Measurements from ENCODE around the gene AFF4.
"Not testable (repeated sequence)": the region's sequence is repeated elsewhere in the genome, so short reads cannot be mapped to it uniquely, and the experiment has no call there.

Gene AFF4

DNA sequence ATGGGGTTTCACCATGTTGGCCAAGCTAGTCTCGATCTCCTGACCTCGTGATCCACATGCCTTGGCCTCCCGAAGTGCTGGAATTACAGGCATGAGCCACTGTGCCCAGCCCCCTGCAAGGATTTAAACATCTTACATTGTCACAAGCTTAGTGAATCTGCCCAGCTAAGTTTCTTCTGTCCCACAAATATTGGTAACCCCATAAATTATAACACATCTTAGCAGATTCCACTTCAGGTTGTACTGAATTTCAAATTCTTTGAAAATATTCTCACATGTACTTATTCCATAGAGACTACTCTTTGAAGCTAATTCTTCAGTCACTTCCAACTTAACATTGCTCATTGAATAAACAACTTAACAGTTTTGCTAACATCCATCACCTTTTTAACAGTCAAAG is 13.4 kb upstream of the AFF4 start:
- no peak overlapping the region for H3K9ac ChIP-seq (ENCODE audit: low read length)

DNA sequence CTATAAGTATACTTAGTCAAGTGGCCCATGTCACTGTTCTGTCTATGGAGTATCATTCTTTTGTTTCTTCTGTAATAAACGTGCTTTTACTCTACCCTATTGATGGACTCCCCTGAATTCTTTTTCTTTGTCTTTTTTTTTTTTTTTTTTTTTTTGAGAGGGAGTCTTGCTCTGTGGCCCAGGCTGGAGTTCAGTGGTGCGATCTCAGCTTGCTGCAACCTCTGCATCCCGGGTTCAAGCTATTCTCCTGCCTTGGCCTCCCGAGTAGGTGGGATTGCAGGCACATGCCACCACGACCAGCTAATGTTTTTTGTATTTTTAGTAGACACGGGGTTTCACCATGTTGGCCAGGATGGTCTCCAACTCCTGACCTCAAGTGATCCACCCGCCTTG is 9.0 kb upstream of the AFF4 start:
- not testable (repeated sequence) for H3K4me3 ChIP-seq (ENCODE audit: low read length); H3K9ac ChIP-seq (ENCODE audit: low read length); H3K27me3 ChIP-seq (ENCODE audit: control insufficient read depth, insufficient read depth, low read length); H3K36me3 ChIP-seq (ENCODE audit: control insufficient read depth, insufficient read depth, low read length); H3K4me1 ChIP-seq (ENCODE audit: control insufficient read depth, insufficient read depth, low read length); H3K27ac ChIP-seq (ENCODE audit: low read depth, low read length)

More for the DNA sequence above, 13.4 kb upstream of the AFF4 start:
- no peak overlapping the region for H3K27ac ChIP-seq (ENCODE audit: low read depth, low read length)
- H3K27me3 ChIP-seq (ENCODE audit: control insufficient read depth, insufficient read depth, low read length), result no peaks in the 10 kb centered on the region
- no peak overlapping the region for H3K4me3 ChIP-seq (ENCODE audit: low read length)
- H3K36me3 ChIP-seq (ENCODE audit: control insufficient read depth, insufficient read depth, low read length), result no peaks in the 10 kb centered on the region
- H3K4me1 ChIP-seq (ENCODE audit: control insufficient read depth, insufficient read depth, low read length), result no peaks in the 10 kb centered on the region

DNA sequence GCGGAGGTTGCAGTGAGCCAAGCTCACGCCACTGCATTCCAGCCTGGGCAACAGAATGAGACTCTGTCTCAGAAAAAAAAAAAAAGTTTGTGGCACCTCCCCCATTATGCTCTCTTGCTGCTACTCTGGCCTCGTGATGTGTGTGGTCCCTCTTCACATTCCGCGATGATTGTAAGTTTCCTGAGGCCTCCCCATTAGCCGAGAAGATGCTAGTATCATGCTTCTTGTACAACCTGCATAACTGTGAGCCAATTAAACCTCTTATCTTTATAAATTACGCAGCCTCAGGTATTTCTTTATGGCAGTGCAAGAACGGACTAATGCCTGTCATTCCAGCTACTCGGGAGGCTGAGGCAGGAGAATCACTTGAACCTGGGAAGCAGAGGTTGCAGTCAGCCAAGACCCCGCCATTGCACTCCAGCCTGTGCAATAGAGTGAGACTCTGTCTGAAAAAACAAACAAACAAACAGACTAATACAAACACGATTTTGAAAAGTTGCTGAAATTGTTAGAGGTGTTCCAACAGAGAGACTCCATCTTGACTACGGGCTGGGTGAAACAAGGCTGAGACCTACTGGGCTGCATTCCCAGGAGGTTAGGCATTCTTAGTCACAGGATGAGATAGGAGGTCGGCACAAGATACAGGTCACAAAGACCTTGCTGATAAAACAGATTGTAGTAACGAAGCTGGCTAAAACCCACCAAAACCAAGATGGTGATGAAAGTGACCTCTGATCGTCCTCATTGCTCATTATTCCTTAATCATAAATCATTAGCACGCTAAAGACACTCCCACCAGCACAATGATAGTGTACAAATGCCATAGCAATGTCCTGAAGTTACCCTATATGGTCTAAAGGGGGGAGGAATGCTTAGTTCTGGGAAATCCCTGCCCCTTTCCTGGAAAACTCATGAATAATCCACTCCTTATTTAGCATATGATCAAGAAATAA is 8.3 kb upstream of the AFF4 start:
- H3K27me3 ChIP-seq (ENCODE audit: control insufficient read depth, insufficient read depth, low read length), result no peaks in the 10 kb centered on the region
- no peak overlapping the region for H3K4me3 ChIP-seq (ENCODE audit: low read length)
- no peaks in the 10 kb centered on the region for H3K4me1 ChIP-seq (ENCODE audit: control insufficient read depth, insufficient read depth, low read length)
- H3K9ac ChIP-seq (ENCODE audit: low read length), result no peak overlapping the region
- H3K36me3 ChIP-seq (ENCODE audit: control insufficient read depth, insufficient read depth, low read length), result no peaks in the 10 kb centered on the region
- H3K27ac ChIP-seq (ENCODE audit: low read depth, low read length), result no peak overlapping the region

DNA sequence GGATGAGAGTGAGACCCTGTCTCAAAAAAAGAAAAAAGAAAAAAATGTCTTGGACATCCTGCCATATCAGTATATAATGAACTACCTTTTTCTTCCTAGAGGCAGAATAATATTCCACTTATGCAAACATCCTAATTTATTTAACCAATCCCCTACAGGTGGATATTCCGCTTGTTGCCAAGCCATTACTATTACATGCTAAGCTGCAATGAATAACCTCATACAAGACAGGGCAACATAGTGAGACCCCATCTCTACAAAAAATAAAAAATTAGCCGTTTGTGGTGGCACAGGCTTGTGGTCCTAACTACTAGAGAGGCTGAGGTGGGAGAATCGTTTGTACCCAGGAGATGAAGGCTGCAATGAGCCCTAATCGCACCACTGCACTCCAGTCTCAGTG is 1.7 kb upstream of the AFF4 start:
- Histone ChIP-seq H3K9ac (ENCODE audit: low read length) (no peak overlapping the region), H3K27me3 (ENCODE audit: control insufficient read depth, insufficient read depth, low read length) (no peaks in the 10 kb centered on the region), H3K36me3 (ENCODE audit: control insufficient read depth, insufficient read depth, low read length) (no peaks in the 10 kb centered on the region), H3K4me1 (ENCODE audit: control insufficient read depth, insufficient read depth, low read length) (no peaks in the 10 kb centered on the region), H3K4me3 (ENCODE audit: low read length) (no peak overlapping the region), H3K27ac (ENCODE audit: low read depth, low read length) (no peak overlapping the region)

DNA sequence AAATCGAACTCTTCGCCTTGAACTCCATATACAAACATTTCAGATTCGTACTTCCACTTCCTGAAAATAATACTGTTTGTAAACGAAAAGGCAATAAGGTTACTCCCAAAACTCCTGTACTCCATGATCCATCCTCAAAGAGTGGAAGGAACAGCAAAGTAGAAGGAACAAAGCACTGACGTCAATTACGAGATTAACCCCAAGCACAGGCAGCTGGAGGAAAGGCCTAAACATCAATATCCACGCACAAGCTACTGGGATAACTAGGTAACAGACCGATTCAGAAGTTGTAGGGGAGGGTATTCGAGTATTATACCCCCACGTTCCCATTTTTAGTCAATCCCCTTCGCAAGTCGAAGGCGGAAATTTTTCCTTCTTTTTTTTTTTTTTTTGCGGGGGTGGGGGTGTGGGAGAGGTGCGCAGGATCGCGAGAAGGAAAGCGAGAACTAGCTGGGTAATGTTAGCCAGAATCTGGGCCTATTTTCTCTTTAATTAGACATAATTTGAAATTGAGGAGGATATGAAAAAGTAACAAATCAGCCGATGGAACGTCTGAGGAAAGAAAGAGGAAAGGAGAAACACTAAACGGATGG is 909 bp downstream of the AFF4 start:
- no peaks in the 10 kb centered on the region for H3K36me3 ChIP-seq (ENCODE audit: control insufficient read depth, insufficient read depth, low read length)

DNA sequence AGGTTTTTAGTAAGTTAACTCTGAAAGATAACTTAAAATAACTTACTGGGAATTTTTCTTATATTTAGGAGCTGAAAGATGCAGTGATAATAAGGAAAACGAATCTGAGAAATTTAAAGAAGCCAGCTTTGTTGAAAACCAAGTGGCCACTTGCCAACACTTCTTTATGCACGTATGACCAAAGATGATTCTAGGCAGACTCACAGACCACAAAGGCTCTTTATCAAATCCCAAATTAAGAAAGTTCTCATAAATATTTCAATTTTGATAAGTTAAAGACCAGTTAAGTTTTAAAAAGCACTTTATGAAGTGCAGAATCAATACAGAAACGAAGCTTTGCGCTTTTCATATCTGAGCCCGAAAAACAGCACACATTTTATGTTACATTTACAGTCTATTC is 1.5 kb downstream of the AFF4 start:
- Histone ChIP-seq H3K36me3 (ENCODE audit: control insufficient read depth, insufficient read depth, low read length) (no peaks in the 10 kb centered on the region), H3K4me3 (ENCODE audit: low read length) (peak overlapping the region; percentile 87), H3K27me3 (ENCODE audit: control insufficient read depth, insufficient read depth, low read length) (no peaks in the 10 kb centered on the region), H3K27ac (ENCODE audit: low read depth, low read length) (peak overlapping the region; percentile 99), H3K4me1 (ENCODE audit: control insufficient read depth, insufficient read depth, low read length) (no peaks in the 10 kb centered on the region), H3K9ac (ENCODE audit: low read length) (peak overlapping the region; percentile 82)

More for the DNA sequence above, 909 bp downstream of the AFF4 start:
- Histone ChIP-seq H3K4me3 (ENCODE audit: low read length) (peak overlapping the region; percentile 87), H3K27ac (ENCODE audit: low read depth, low read length) (peak overlapping the region; percentile 99), H3K27me3 (ENCODE audit: control insufficient read depth, insufficient read depth, low read length) (no peaks in the 10 kb centered on the region), H3K9ac (ENCODE audit: low read length) (peak overlapping the region; percentile 82), H3K4me1 (ENCODE audit: control insufficient read depth, insufficient read depth, low read length) (no peaks in the 10 kb centered on the region)

DNA sequence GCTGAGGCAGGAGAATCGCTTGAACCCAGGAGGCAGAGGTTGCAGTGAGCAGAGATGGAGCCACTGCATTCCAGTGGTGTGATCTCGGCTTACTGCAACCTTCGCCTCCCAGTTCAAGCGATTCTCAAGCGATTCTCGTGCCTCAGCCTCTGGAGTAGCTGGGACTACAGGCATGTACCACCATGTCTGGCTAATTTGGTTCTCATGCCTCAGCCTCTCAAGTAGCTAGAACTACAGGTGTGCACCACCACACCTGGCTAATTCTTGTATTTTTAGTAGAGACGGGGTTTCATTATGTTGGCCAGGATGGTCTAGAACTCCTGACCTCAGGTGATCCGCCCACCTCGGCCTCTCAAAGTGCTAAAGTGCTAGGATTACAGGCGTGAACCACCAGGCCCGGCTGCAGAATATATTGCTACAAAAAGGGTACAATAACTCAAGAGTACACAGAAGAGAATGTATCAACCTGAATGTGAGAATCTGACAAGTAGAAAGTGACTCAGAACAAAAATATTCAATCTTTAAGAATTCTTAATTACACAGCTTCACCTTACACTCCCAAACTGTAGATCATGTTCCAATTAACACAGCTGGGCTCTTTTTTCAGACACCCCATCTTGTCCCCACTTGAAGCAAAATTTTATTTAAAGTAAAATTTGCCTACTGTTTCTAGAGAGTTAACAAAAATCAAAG is 2.2 kb downstream of the AFF4 start:
- not testable (repeated sequence) for H3K27me3 ChIP-seq (ENCODE audit: control insufficient read depth, insufficient read depth, low read length); H3K4me1 ChIP-seq (ENCODE audit: control insufficient read depth, insufficient read depth, low read length); H3K36me3 ChIP-seq (ENCODE audit: control insufficient read depth, insufficient read depth, low read length); H3K27ac ChIP-seq (ENCODE audit: low read depth, low read length); H3K9ac ChIP-seq (ENCODE audit: low read length)
- H3K4me3 ChIP-seq (ENCODE audit: low read length), result peak overlapping the region; percentile 10

DNA sequence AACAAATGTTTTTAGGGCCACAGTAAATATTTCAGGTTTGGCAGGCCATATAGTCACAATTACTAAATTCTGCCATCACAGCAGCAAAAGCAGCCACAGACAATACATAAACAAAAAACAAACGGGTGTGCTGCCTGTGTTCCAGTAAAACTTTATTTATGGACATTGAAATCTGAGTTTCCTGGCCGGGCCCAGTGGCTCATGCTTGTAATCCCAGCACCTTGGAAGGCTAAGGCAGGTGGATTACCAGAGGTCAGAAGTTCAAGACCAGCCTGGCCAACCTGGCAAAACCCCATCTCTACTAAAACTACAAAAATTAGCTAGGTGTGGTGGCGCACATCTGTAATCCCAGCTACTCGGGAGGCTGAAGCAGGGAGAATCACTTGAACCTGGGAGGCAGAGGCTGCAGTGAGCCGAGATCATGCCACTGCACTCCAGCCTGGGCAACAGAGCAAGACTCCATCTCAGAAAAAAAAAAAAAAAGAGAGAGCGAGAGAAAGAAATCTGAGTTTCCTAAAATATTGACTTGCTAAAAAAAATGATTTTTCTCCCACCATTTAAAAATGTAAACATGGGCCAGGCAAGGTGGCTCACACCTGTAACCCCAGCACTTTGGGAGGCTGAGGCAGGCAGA is 7.2 kb downstream of the AFF4 start:
- not testable (repeated sequence) for H3K27ac ChIP-seq (ENCODE audit: low read depth, low read length); H3K9ac ChIP-seq (ENCODE audit: low read length); H3K27me3 ChIP-seq (ENCODE audit: control insufficient read depth, insufficient read depth, low read length); H3K4me3 ChIP-seq (ENCODE audit: low read length); H3K36me3 ChIP-seq (ENCODE audit: control insufficient read depth, insufficient read depth, low read length); H3K4me1 ChIP-seq (ENCODE audit: control insufficient read depth, insufficient read depth, low read length)

DNA sequence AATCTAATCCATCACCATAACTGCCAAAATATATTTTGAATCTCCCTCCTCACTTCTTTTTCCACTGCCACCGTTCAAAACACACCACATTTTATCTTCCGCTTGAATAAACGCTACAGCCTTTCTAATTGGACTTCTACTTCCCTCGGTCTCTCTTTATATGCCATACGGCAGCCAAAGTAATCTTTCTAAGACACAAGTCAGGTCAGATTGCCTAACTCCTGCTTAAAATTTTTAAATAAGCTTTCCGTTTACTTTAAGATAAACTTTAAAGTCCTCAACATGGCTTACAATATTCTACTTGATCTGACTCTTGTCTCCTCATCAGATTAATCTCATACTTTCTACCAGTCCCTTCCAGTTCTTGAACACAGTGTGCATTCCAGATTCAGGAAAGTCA is 9.7 kb downstream of the AFF4 start:
- no peaks in the 10 kb centered on the region for H3K27me3 ChIP-seq (ENCODE audit: control insufficient read depth, insufficient read depth, low read length)
- no peaks in the 10 kb centered on the region for H3K4me1 ChIP-seq (ENCODE audit: control insufficient read depth, insufficient read depth, low read length)
- no peak overlapping the region for H3K9ac ChIP-seq (ENCODE audit: low read length)
- H3K27ac ChIP-seq (ENCODE audit: low read depth, low read length), result no peak overlapping the region
- H3K4me3 ChIP-seq (ENCODE audit: low read length), result no peak overlapping the region
- peaks cover 6% of the 10 kb centered on the region for H3K36me3 ChIP-seq (ENCODE audit: control insufficient read depth, insufficient read depth, low read length)

DNA sequence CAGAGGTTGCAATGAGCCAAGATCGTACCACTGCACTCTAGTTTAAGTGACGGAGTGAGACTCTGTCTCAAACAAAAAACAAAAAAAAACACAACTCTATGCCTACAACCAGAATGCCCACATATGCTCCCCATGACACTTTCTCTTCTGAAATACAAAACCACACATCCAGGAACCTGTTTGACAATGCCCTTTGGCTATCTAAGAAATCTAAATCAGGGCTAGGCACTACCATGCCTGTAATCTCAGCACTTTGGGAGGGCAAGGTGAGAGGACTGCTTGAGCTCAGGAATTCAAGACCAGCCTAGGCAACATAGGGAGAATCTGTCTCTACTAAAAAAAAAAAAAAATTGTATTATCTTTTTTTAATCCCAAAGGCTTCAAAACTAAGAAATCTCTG is 10.6 kb downstream of the AFF4 start:
- Histone ChIP-seq H3K27me3 (ENCODE audit: control insufficient read depth, insufficient read depth, low read length) (no peaks in the 10 kb centered on the region), H3K27ac (ENCODE audit: low read depth, low read length) (no peak overlapping the region), H3K36me3 (ENCODE audit: control insufficient read depth, insufficient read depth, low read length) (peaks cover 6% of the 10 kb centered on the region), H3K4me3 (ENCODE audit: low read length) (no peak overlapping the region), H3K9ac (ENCODE audit: low read length) (no peak overlapping the region), H3K4me1 (ENCODE audit: control insufficient read depth, insufficient read depth, low read length) (no peaks in the 10 kb centered on the region)

DNA sequence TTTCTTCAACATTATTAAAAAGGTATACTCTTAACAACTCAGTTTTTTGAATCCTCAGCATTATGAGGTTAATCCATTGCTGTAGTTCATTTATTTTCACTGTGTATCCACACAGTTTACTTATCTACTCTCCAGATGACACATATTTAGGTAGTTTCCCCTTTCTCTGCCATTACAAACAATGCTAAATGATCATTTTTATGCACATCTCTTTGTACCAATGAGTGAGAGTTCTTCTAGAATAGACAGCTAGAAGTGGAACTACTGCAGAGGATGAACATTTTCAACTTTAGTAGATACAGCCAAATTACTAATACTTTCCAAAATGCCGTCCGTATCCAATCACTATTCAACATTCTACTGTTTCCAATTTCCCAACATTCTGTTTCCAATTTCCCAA is 11.5 kb downstream of the AFF4 start:
- H3K9ac ChIP-seq (ENCODE audit: low read length), result no peak overlapping the region
- H3K4me1 ChIP-seq (ENCODE audit: control insufficient read depth, insufficient read depth, low read length), result no peaks in the 10 kb centered on the region
- no peak overlapping the region for H3K4me3 ChIP-seq (ENCODE audit: low read length)
- peaks cover 6% of the 10 kb centered on the region for H3K36me3 ChIP-seq (ENCODE audit: control insufficient read depth, insufficient read depth, low read length)
- no peaks in the 10 kb centered on the region for H3K27me3 ChIP-seq (ENCODE audit: control insufficient read depth, insufficient read depth, low read length)
- no peak overlapping the region for H3K27ac ChIP-seq (ENCODE audit: low read depth, low read length)

DNA sequence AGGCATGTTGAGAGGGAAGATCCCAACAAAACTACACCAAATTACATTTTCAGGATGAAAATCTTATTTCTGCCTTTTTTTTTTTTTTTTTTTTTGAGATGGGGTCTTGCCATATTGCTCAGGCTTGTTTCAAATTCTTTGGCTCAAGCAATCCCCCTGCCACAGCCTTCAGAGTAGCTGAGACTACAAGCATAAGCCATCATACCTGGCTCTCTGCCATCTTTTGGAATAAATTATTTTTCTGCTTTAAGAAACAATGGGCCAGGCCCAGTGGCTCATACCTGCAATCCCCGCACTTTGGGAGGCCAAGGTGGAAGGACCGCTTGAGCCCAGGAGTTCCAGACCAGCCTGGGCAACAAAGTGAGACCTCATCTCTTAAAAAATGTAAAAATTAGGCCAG is 14.3 kb downstream of the AFF4 start:
- Histone ChIP-seq H3K36me3 (ENCODE audit: control insufficient read depth, insufficient read depth, low read length) (peaks cover under 1% of the 10 kb centered on the region), H3K9ac (ENCODE audit: low read length) (no peak overlapping the region), H3K4me1 (ENCODE audit: control insufficient read depth, insufficient read depth, low read length) (no peaks in the 10 kb centered on the region), H3K27me3 (ENCODE audit: control insufficient read depth, insufficient read depth, low read length) (no peaks in the 10 kb centered on the region), H3K4me3 (ENCODE audit: low read length) (no peak overlapping the region), H3K27ac (ENCODE audit: low read depth, low read length) (no peak overlapping the region)
